ENCODE measurements around the gene SNCAIP. TPM values are rescaled to one million over a fixed set of nuclear protein-coding genes. Genes with fewer than 3 reads are reported as not detected.
A peak's percentile ranks its signal among the peaks of the same experiment; 100 is the strongest.

SNCAIP gene
- total and polyA plus RNA-seq, 9 of the 15 experiments (the other 6 are each of a cell fraction or from before 2014, with no cell fraction given), result 0.04 TPM; not detected in 8

DNA sequence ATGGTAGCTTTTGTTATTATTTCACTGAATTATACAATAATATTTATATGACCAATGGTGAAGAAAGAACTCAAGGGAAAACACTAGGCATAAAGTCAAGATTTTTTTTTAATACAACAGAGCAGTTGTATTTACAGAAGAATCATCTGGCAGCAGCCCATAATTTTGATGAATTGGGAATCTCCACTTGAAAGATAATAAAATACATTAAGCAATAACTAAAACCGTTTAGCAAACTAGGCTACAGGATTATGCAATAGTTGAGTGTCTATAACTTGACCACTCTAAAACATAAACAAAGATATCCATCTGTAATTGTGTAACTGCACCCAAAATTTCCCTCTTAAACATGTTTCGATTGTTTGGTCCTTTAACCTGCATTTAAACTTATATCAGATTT, 80.8 kb downstream of the SNCAIP start:
- 3% methylated on average over 2 of the region's 2 CpGs for WGBS (ENCODE audit: insufficient coverage, low coverage, missing lambda C conversion rate)
- no TSS peak for BruUV-seq (replicated peaks)
- intact Hi-C loops (cut with micrococcal nuclease), result no loop called here
- Histone ChIP-seq H3K9me1 (ENCODE audit: control insufficient read depth, insufficient read depth, low read length) (no peaks in the 10 kb centered on the region), H3K4me1 (replicated peaks in 1 of 2; ENCODE audit: control insufficient read depth in 2 of 2, insufficient read depth in 2 of 2, low read length in 2 of 2) (no peaks in the 10 kb centered on the region), H3K27me3 (ENCODE audit: control insufficient read depth in 2 of 2, insufficient read depth in 2 of 2, low read length in 2 of 2) (no peaks in the 10 kb centered on the region), H3K4me2 (ENCODE audit: insufficient read depth, low read length) (no peak overlapping the region), H4K20me1 (replicated peaks; ENCODE audit: control insufficient read depth, insufficient read depth, low read length) (no peaks in the 10 kb centered on the region), H3K36me3 (ENCODE audit: control insufficient read depth, insufficient read depth, low read length) (no peaks in the 10 kb centered on the region), H3K4me3 (no peak overlapping the region), H3K27ac (ENCODE audit: extremely low read depth, low read depth, low read length) (no peak overlapping the region), H3K9ac (ENCODE audit: insufficient read depth in 1 of 2, low read depth in 2 of 2, low read length in 2 of 2) (no peak overlapping the region), H3K79me2 (ENCODE audit: control insufficient read depth, insufficient read depth, low read length) (no peaks in the 10 kb centered on the region), H2AFZ (ENCODE audit: low read depth, low read length) (no peak overlapping the region), H3K9me3 (replicated peaks; ENCODE audit: control insufficient read depth, insufficient read depth, low read depth, low read length) (no peaks in the 10 kb centered on the region)
- ChIA-PET CTCF (ENCODE audit: low intra/inter-chr PET ratio) (no interaction called here), POLR2A (no interaction called here)
- in situ Hi-C loops (cut with MboI), result no loop called here
- DNase-seq (ENCODE audit: extremely low read depth in 1 of 4, low spot score in 3 of 4), result no peak
- TF ChIP-seq, protein P1, sequence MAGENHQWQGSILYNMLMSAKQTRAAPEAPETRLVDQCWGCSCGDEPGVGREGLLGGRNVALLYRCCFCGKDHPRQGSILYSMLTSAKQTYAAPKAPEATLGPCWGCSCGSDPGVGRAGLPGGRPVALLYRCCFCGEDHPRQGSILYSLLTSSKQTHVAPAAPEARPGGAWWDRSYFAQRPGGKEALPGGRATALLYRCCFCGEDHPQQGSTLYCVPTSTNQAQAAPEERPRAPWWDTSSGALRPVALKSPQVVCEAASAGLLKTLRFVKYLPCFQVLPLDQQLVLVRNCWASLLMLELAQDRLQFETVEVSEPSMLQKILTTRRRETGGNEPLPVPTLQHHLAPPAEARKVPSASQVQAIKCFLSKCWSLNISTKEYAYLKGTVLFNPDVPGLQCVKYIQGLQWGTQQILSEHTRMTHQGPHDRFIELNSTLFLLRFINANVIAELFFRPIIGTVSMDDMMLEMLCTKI (IDR thresholded peaks at IDR 0.05; ENCODE audit: partially characterized antibody), result no peak
- TF ChIP-seq U2AF1 (optimal IDR thresholded peaks at IDR 0.05; ENCODE audit: low read depth, low read length) (no peak), MEF2A (IDR thresholded peaks at IDR 0.05; ENCODE audit: control insufficient read depth, low read depth, low read length) (no peak), MEF2D (tag; conservative IDR thresholded peaks at IDR 0.05; ENCODE audit: low read depth) (no peak), CEBPB (tag; IDR thresholded peaks at IDR 0.05) (peak; percentile 89), SOX6 (IDR thresholded peaks at IDR 0.05) (no peak), CEBPG (CRISPR knock-in tag; IDR thresholded peaks at IDR 0.05) (no peak), CEBPG (tag; conservative IDR thresholded peaks at IDR 0.05 in 1 of 2, IDR thresholded peaks at IDR 0.05 in 1 of 2) (peak; percentile 78 to 93)
- TF ChIP-seq, protein P2, sequence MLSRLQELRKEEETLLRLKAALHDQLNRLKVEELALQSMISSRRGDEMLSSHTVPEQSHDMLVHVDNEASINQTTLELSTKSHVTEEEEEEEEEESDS (CRISPR knock-in tag; IDR thresholded peaks at IDR 0.05), result no peak
- TF ChIP-seq, protein P3, sequence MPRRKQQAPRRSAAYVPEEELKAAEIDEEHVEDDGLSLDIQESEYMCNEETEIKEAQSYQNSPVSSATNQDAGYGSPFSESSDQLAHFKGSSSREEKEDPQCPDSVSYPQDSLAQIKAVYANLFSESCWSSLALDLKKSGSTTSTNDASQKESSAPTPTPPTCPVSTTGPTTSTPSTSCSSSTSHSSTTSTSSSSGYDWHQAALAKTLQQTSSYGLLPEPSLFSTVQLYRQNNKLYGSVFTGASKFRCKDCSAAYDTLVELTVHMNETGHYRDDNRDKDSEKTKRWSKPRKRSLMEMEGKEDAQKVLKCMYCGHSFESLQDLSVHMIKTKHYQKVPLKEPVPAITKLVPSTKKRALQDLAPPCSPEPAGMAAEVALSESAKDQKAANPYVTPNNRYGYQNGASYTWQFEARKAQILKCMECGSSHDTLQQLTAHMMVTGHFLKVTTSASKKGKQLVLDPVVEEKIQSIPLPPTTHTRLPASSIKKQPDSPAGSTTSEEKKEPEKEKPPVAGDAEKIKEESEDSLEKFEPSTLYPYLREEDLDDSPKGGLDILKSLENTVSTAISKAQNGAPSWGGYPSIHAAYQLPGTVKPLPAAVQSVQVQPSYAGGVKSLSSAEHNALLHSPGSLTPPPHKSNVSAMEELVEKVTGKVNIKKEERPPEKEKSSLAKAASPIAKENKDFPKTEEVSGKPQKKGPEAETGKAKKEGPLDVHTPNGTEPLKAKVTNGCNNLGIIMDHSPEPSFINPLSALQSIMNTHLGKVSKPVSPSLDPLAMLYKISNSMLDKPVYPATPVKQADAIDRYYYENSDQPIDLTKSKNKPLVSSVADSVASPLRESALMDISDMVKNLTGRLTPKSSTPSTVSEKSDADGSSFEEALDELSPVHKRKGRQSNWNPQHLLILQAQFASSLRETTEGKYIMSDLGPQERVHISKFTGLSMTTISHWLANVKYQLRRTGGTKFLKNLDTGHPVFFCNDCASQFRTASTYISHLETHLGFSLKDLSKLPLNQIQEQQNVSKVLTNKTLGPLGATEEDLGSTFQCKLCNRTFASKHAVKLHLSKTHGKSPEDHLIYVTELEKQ (CRISPR knock-in tag; IDR thresholded peaks at IDR 0.05), result no peak
- no peak for FAIRE-seq
- ATAC-seq, result no peak
